LNCaP clone FGC (cell line): ENCODE data around the gene MCM9.

Experiments used
- DNase-seq: peaks from one replicate; pipeline ENCODE4 v3.0.0-alpha.2; 2011; ENCODE audit warnings: low read depth
- H3K4me3 ChIP-seq: 2 replicates; pipeline ENCODE4 v1.5.1; 2011; ENCODE audit warnings: mild to moderate bottlenecking, low read depth, low read length, control low read depth
- CTCF ChIP-seq: IDR thresholded peaks from 2 replicates; pipeline ENCODE4 v1.5.1; 2012; ENCODE audit warnings: mild to moderate bottlenecking; ENCODE audit not compliant: control insufficient read depth, insufficient read depth; ENCODE audit errors: extremely low read depth

The MCM9 gene

GRCh38 chr6:118935331-118935668 is 341 bp upstream of the MCM9 start:
- no peak for TF ChIP-seq CTCF
- no peak for DNase-seq

GRCh38 chr6:118933855-118934460 is 1.0 kb downstream of the MCM9 start:
- DNase-seq, result no peak
- H3K4me3 ChIP-seq, result peak overlapping the region; percentile 89
- TF ChIP-seq CTCF, result no peak

More at GRCh38 chr6:118935331-118935668, 341 bp upstream of the MCM9 start:
- H3K4me3 ChIP-seq, result peak overlapping the region; percentile 89

GRCh38 chr6:118932421-118932820 is 2.5 kb downstream of the MCM9 start:
- no peak for DNase-seq
- H3K4me3 ChIP-seq, result no peak overlapping the region
- no peak for TF ChIP-seq CTCF

GRCh38 chr6:118931436-118931835 is 3.5 kb downstream of the MCM9 start:
- no peak overlapping the region for H3K4me3 ChIP-seq
- no peak for TF ChIP-seq CTCF
- no peak for DNase-seq

- no peak overlapping the region for H3K4me3 ChIP-seq
- no peak for TF ChIP-seq CTCF
- no peak for DNase-seq
Measured at GRCh38 chr6:118930680-118931079, 4.3 kb downstream of the MCM9 start.

GRCh38 chr6:118923035-118923434 is 11.9 kb downstream of the MCM9 start:
- DNase-seq, result no peak
- no peak for TF ChIP-seq CTCF

GRCh38 chr6:118921084-118921483 is 13.9 kb downstream of the MCM9 start:
- TF ChIP-seq CTCF, result no peak
- H3K4me3 ChIP-seq, result no peak overlapping the region
- no peak for DNase-seq

More at GRCh38 chr6:118923035-118923434, 11.9 kb downstream of the MCM9 start:
- H3K4me3 ChIP-seq, result no peak overlapping the region
